ENCODE data around the gene GNB1. TPM values are rescaled to one million over a fixed set of nuclear protein-coding genes. Genes with fewer than 3 reads are reported as not detected.
A peak's percentile ranks its signal among the peaks of the same experiment; 100 is the strongest.

The GNB1 gene
- polyA plus RNA-seq, 3 donors: 41.9 to 357 (median 111) TPM

- H3K27ac Mint-ChIP-seq: peak overlapping the region in 3 of 7 donors; percentile 46 to 58 (median 50)
- H3K9me3 ChIP-seq (replicated peaks in 1 of 2; ENCODE audit: control insufficient read depth in 1 of 2, insufficient read depth in 1 of 2, low read length in 2 of 2): no peaks in the 10 kb centered on the region
- intact Hi-C loops (cut with micrococcal nuclease): no loop called here
- no peak overlapping the region for H3K4me2 ChIP-seq (replicated peaks; ENCODE audit: extremely low read depth, low read length, poor library complexity, severe bottlenecking)
- DNase-seq: no peak
- no peak overlapping the region for H3K4me3 ChIP-seq (replicated peaks in 1 of 3; ENCODE audit: low read depth in 2 of 3, low read length in 3 of 3)
- WGBS (ENCODE audit: insufficient coverage): 100% methylated on average over 3 of the region's 8 CpGs
- H3K4me1 ChIP-seq (ENCODE audit: control insufficient read depth in 1 of 2, insufficient read depth in 2 of 2, low read length in 2 of 2): peaks cover 2 to 4% of the 10 kb centered on the region in 2 donors
- H2AFZ ChIP-seq (ENCODE audit: insufficient read depth, low read depth, low read length, poor library complexity, severe bottlenecking): no peak overlapping the region
- H3K9me3 Mint-ChIP-seq: no peaks in the 10 kb centered on the region
- H3K79me2 ChIP-seq (ENCODE audit: insufficient read depth, low read length): peaks cover 100% of the 10 kb centered on the region
- H3K9ac ChIP-seq (ENCODE audit: insufficient read depth, low read length, poor library complexity, severe bottlenecking): no peak overlapping the region
- H3K4me1 Mint-ChIP-seq: peaks cover 8% of the 10 kb centered on the region
- peaks cover 100% of the 10 kb centered on the region for H4K20me1 ChIP-seq (ENCODE audit: insufficient read depth, low read length)
- H3K36me3 Mint-ChIP-seq: peaks cover 53 to 78% of the 10 kb centered on the region in 2 donors
- no peak overlapping the region for H3K27ac ChIP-seq (ENCODE audit: low read depth in 1 of 2, low read length in 2 of 2)
- TF ChIP-seq CTCF (IDR thresholded peaks at IDR 0.05): no peak
- no peaks in the 10 kb centered on the region for H3K27me3 Mint-ChIP-seq (ENCODE audit: low read depth in 3 of 3)
- H3K36me3 ChIP-seq (replicated peaks in 1 of 2; ENCODE audit: control insufficient read depth in 1 of 2, insufficient read depth in 2 of 2, low read length in 2 of 2): peaks cover 34 to 76% of the 10 kb centered on the region in 2 donors
- no peak overlapping the region for H3K4me3 Mint-ChIP-seq
- no peaks in the 10 kb centered on the region for H3K27me3 ChIP-seq (ENCODE audit: control insufficient read depth in 2 of 2, insufficient read depth in 2 of 2, low read length in 2 of 2)
Observed at GRCh38 chr1:1836119-1836518, 54.8 kb downstream of the GNB1 start.

- Histone ChIP-seq H3K4me3 (replicated peaks in 1 of 3; ENCODE audit: low read depth in 2 of 3, low read length in 3 of 3) (no peak overlapping the region), H4K20me1 (ENCODE audit: insufficient read depth, low read length) (peaks cover 100% of the 10 kb centered on the region), H3K4me2 (replicated peaks; ENCODE audit: extremely low read depth, low read length, poor library complexity, severe bottlenecking) (no peak overlapping the region), H3K27ac (ENCODE audit: low read depth in 1 of 2, low read length in 2 of 2) (peak overlapping the region in 1 of 2 donors; percentile 45), H3K9me3 (replicated peaks in 1 of 2; ENCODE audit: control insufficient read depth in 1 of 2, insufficient read depth in 1 of 2, low read length in 2 of 2) (no peaks in the 10 kb centered on the region), H2AFZ (ENCODE audit: insufficient read depth, low read depth, low read length, poor library complexity, severe bottlenecking) (no peak overlapping the region), H3K79me2 (ENCODE audit: insufficient read depth, low read length) (peaks cover 100% of the 10 kb centered on the region), H3K9ac (ENCODE audit: insufficient read depth, low read length, poor library complexity, severe bottlenecking) (no peak overlapping the region), H3K27me3 (ENCODE audit: control insufficient read depth in 2 of 2, insufficient read depth in 2 of 2, low read length in 2 of 2) (no peaks in the 10 kb centered on the region), H3K36me3 (replicated peaks in 1 of 2; ENCODE audit: control insufficient read depth in 1 of 2, insufficient read depth in 2 of 2, low read length in 2 of 2) (peaks cover 34 to 79% of the 10 kb centered on the region in 2 donors), H3K4me1 (ENCODE audit: control insufficient read depth in 1 of 2, insufficient read depth in 2 of 2, low read length in 2 of 2) (no peaks in the 10 kb centered on the region)
- Mint-ChIP-seq H3K27me3 (ENCODE audit: low read depth in 3 of 3) (no peaks in the 10 kb centered on the region), H3K4me1 (peaks cover 3% of the 10 kb centered on the region), H3K9me3 (no peaks in the 10 kb centered on the region), H3K4me3 (no peak overlapping the region), H3K27ac (peak overlapping the region in 2 of 7 donors; percentile 37 to 69), H3K36me3 (peaks cover 57 to 84% of the 10 kb centered on the region in 2 donors)
- 83% methylated on average over 1 of the region's 3 CpGs for WGBS (ENCODE audit: insufficient coverage)
- intact Hi-C loops (cut with micrococcal nuclease): no loop called here
- no peak for DNase-seq
- TF ChIP-seq CTCF (IDR thresholded peaks at IDR 0.05): no peak
Observed at GRCh38 chr1:1835546-1835945, 55.3 kb downstream of the GNB1 start.
